Gastrocnemius medialis (tissue), 4 donors: ENCODE measurements around the gene ZBTB12.

Source experiments
- POLR2A ChIP-seq, 2 donors: fragments of 450-650 bp; IDR thresholded peaks; one replicate each; pipeline ENCODE4 v1.6.1; 2017; ENCODE audit warnings: antibody characterized with exemption in 2 of 2, mild to moderate bottlenecking in 2 of 2, moderate library complexity in 2 of 2
- TF ChIP-seq, protein P1 (sequence below), 5 experiments: fragments of 450-650 bp in 3 of 5; fragments of 200-600 bp in 2 of 5; sonication (generic) in 2 of 5; IDR thresholded peaks in 4 of 5; conservative IDR thresholded peaks in 1 of 5; 1 replicate in 4 of 5; 2 replicates in 1 of 5; pipeline ENCODE4 v1.5.1; 2016 to 2019; ENCODE audit warnings: antibody characterized with exemption in 5 of 5, mild to moderate bottlenecking in 3 of 5, moderate library complexity in 3 of 5

- no peak for TF ChIP-seq POLR2A (IDR thresholded peaks at IDR 0.05)
- TF ChIP-seq, protein P1, sequence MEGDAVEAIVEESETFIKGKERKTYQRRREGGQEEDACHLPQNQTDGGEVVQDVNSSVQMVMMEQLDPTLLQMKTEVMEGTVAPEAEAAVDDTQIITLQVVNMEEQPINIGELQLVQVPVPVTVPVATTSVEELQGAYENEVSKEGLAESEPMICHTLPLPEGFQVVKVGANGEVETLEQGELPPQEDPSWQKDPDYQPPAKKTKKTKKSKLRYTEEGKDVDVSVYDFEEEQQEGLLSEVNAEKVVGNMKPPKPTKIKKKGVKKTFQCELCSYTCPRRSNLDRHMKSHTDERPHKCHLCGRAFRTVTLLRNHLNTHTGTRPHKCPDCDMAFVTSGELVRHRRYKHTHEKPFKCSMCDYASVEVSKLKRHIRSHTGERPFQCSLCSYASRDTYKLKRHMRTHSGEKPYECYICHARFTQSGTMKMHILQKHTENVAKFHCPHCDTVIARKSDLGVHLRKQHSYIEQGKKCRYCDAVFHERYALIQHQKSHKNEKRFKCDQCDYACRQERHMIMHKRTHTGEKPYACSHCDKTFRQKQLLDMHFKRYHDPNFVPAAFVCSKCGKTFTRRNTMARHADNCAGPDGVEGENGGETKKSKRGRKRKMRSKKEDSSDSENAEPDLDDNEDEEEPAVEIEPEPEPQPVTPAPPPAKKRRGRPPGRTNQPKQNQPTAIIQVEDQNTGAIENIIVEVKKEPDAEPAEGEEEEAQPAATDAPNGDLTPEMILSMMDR (IDR thresholded peaks at IDR 0.05 in 4 of 5, conservative IDR thresholded peaks at IDR 0.05 in 1 of 5) = no peak
Observed at GRCh38 chr6:31935021-31935420, 33.1 kb upstream of the ZBTB12 start.
